HPDE6-E6E7 (cell line): Measurements from ENCODE around the gene SP140L.
"Not testable (repeated sequence)": the region's sequence is repeated elsewhere in the genome, so short reads cannot be mapped to it uniquely, and the experiment has no call there.

Source experiments
- DNase-seq: peaks from one replicate; pipeline ENCODE4 v3.0.0; 2011; ENCODE audit warnings: missing footprints; ENCODE audit errors: extremely low spot score

SP140L gene

DNA sequence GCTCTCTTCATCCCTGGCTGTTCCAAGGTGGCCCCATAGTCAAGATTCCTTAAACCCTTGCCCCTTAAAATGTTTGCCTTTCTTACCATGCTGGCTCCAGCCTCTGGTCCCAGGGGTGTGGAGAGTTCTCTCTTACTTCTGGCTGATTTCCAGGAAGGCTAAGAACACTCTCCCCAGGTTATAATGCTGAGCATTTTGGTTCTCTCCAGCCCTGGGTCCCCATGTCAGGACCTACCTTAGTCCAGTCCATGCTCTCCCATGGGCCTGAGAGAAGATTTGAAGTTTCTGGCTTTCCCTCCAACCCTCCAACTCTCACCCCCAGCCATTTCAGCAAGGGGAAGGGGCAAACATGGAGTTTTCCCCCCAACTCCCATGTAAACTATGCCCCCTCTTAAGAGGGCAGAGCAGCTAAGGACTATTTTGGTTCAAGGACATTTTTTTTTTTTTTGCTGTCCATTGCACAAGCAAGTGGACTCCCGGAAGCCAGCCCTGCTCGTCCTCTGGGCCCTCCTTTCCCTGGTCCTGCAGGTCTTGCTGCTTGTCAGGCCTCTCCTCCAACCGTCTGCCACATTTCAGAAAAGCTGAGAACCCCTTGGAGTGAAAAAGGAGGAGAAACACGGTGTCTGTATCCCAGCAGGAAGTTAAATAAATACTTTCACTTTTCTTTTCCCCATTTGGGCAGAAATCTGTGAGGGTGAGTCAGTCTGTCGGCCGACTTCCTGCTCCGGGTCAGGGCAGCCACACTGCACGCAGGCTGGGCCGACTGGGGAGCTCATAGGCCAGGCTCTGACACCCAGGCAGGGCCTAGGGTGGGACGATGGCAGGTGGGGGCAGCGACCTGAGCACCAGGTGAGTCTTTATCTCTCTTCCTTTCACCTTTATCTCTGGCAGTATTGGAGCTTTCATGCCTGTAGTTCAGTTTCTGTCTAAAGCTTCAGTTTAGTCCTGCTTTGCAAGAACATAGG lies at the start of gene SP140L:
TSS of gene SP140L (plus strand) at position 741 of the 965 bp plus-strand sequence. CDS start at position 818, 77 bp downstream.
- peak; percentile 80 for DNase-seq

- no peak for DNase-seq
These were observed 44.1 kb upstream of the SP140L start for GRCh38 chr2:230282936-230283335.

- DNase-seq: no peak
These were observed 40.9 kb upstream of the SP140L start for GRCh38 chr2:230286048-230286447.

GRCh38 chr2:230289311-230289710 lies 37.7 kb upstream of the SP140L start:
- not testable (repeated sequence) for DNase-seq

GRCh38 chr2:230295192-230295591 lies 31.8 kb upstream of the SP140L start:
- no peak for DNase-seq

DNA sequence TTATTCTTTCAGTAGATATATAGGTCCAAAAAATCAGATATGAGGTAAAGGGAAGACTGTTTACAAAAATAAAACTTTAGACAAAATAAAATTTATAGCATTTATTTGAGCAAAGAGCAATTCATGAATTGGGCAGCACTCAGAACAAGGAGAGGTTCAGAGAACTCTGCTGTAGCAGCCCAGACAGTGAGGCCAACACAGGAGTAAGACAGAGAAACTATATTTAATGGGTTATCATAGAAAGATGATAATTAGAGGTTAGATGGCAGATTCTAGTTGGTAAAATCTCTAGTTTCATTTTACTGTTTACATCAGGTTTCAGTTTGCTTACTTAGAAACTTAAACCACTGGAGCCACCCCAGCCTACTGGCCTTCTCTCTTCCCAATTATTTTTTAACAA lies 30.1 kb upstream of the SP140L start:
- DNase-seq: no peak

DNA sequence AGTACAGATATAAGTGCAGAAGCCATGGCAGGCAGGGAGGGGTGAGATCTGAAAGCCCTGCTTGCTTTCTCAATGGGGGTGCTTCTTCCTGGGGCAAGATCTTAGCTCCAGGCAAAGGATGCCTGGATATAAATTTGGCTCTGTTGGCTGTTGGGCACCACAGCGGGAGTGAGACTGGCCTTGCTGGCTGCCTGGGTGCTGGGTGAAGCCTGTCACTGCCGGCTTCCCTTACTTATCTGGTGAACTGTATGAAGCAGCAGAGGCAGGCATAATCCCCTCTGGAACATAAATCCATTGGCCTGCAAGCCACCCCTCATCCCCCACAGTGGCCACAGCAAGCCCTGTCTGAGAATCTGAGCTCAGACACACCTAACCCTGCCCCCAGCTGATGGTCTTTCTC lies 27.4 kb upstream of the SP140L start:
- no peak for DNase-seq

GRCh38 chr2:230305416-230306275 lies 21.3 kb upstream of the SP140L start:
- no peak for DNase-seq

DNA sequence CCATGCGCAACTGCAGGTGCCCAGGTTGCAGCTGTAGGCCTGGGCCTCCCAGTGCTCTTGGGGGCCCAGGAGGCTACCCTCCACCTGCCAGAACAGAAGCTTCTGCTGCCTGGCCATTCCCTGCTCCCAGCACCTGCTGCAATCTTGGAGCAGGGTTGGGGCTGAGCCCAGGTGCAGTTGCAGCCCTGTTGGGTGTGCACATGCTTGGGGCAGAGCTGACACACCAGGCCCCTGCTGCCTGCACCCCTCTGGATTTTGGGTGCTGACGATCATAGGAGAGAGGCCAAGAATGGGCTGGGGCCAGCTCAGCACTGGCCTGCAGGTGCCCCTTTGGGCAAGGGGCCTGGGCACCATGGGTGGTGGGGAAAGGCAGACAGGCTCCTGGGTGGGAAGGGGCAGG lies 20.5 kb upstream of the SP140L start:
- DNase-seq: no peak

- no peak for DNase-seq
These were observed 19.5 kb upstream of the SP140L start for GRCh38 chr2:230307485-230307884.

- DNase-seq: no peak
These were observed 18.5 kb upstream of the SP140L start for GRCh38 chr2:230308402-230309000.

DNA sequence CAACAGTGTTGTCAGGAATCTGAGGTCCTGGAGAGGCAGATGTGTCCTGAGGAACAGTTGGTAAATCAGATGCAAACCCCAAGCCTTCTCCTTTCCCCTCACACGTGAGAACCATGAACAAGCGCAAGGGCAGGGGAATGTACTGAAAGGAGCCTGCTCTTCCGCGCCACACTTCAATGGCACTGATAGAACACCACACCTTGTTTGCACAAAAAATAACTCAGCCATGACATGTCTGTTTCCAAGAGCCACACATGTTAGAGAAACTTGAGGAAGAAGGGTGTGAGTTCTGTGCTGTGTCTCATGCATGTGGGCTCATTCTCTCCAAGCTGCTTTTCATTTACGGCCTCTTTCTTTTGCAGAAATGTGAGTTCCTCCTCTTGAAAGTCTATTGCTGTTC lies 16.2 kb upstream of the SP140L start:
- not testable (repeated sequence) for DNase-seq

DNA sequence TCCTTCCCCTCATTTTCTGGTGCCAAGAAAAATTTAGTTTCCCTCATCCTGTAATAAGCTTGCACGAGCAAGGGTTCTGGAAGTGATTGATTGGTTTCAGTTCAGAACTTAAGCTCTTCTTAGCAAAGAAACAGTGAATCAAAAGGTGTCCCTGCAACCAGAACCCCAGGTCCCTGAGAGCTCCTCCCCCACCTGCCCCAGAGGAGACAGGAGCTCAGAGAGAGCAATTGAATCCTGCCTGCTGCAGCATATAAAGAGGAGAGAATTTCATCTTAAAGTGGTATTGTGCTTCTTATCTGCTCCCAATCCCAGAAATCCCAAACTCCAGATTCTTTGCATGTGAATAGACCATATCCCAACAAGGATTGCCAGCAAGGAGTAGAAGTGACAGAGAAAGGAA lies 15.4 kb upstream of the SP140L start:
- DNase-seq: not testable (repeated sequence)

DNA sequence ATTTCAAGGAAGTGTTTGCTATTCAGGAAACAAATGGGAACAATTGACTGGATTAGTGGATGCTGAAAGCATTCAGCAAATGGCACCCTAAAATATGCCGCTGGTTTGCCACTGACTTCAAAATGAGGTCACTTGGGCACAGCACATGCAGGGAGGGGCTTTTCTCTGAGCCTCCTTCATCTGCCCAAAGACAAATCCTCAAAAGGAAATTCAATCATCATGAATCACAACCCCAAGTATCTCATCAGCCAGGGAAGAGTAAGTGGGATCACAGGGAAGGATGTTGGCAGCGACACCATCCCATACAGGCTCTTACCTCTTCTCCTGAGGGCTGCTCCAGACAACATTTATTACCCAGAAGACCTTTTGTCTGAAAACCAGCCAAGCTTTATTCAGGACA lies 14.4 kb upstream of the SP140L start:
- DNase-seq: no peak

DNA sequence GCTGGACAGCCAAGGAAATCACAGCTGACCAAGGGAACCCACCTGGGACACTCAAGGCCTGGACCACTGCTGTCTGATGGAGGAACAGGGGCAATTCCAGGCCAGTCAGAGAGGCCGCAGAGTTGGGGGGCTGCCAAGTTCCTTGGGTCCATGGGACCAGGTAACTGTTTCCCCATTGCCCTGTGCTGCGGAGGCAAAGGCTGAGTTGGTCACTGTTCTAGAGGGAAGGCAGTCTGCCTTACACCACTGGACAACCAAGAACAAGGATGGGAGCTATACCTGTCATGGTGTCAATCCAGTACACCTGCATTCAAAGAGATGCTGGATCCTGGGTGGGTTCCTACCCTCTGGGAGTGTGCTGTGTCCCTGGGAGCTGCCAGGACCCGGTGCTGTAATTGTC lies 9.6 kb upstream of the SP140L start:
- DNase-seq: no peak

DNA sequence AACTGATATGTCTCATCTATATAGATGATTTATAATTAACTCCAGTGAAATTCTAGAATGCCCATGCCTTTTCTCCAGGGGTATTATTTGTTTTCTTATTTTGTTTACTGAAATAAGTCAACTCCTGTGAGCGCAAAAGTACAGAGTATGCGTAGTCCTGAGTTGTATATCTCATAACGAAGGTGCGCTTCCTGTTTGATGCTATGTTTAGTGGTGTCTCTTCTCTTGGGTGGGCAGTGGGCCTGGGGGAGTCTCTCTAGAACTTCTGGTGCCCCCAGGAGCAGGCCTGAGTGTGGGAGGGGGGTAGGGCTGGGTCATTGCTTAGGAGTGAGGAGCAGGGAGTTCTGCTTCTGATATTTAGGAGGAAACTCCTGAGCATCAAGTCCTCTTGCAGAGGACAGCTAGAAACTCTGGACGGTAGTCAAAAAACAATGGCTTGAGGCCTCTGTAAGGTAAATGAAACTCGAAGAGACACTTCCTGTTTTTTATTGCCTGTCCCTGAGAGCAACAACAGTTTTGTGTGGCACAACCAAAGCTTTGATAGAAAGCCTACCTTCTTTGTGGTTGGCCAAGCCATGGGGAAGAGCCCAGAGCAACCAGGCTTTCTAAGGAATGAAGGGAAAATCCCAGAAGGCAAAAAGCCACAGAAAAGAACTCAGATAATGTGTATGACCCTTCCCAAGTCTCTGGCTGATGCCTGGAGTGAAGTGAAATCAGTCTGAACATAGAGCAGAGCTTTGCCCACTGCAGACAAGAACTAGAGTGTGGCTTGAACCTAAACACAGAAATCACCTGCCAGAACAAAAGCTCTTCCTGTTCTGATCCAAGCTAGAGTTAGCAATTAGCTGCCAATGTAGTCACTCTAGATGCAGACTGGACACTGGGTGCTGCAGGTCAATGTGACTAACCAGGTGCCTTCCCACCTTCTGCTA lies 8.5 kb upstream of the SP140L start:
- no peak for DNase-seq

DNA sequence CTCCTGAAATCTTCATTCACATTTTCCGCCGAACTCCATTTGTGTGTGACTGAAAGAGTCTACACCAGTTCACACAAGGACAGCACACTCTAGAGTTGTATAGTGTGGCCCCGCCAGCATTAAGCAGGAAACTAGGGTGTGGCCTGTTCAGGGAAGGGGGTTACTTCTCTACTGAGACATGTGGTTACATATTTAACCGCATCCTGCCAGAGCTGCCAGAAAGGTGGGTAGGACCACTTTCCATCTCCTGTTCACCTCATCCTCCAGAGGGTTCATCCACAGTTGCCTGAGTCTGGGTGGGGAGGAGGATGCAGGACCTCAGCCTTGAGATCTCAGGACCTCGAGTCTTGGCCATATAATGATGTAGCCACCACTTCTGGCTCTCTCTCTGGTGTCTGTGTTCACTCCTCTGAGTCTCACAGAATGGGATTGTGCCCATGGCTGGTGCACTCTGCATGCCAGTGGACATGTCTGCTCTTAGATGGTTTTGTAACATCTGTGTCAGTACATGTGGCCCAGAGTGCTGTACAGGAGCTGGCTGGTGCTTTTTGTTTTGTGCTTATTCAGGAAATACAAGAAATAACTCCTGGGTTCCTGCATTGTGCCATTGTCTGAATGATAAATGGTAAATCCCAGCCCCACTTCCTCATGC lies 7.7 kb upstream of the SP140L start:
- DNase-seq: no peak

DNA sequence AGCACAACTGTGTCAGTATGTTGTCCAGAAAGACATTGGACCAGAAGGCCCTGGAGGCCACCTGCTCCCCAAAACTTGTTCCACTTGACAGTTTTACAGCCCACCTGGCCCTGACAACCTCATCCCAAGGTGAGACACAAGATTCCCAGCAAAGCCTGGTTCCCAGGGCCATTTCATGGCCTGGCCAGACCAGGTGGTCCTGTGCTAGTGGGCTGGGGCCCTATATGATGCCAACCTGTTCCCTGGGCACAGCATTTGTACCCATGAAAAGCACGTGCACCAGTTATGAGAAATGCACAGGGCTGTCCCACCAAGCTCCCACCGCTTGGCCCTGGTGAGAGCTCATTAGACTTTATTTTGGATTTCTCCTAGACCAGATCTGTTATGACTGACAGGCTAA lies 6.0 kb upstream of the SP140L start:
- DNase-seq: no peak

GRCh38 chr2:230322561-230323384 lies 4.2 kb upstream of the SP140L start:
- DNase-seq: no peak
